ENCODE data around the gene COPS7A. TPM values are rescaled to one million over a fixed set of nuclear protein-coding genes. Genes with fewer than 3 reads are reported as not detected.

Gene COPS7A
- total RNA-seq, 4 donors from 2014 or later = 46.9 to 74.4 (median 70.0) TPM

GRCh38 chr12:6688999-6689882 is 34.6 kb upstream of the COPS7A start, which contains the start of gene ZNF384:
TSS of gene ZNF384 (minus strand) at chr12:6689375. CDS start at chr12:6679520, 9,855 bp downstream.
- no peaks in the 10 kb centered on the region for H3K27me3 ChIP-seq
- TF ChIP-seq POLR2A (IDR thresholded peaks at IDR 0.05) (peak in 1 of 2 donors; percentile 44), CTCF (IDR thresholded peaks at IDR 0.05) (peak in 4 of 5 experiments; percentile 27 to 70 (median 46)), EP300 (IDR thresholded peaks at IDR 0.05) (peak; percentile 91 to 94)
- H3K36me3 ChIP-seq = peaks cover 0 to 12% (median 0%) of the 10 kb centered on the region in 3 donors
- H3K4me1 ChIP-seq = peaks cover 3 to 58% (median 23%) of the 10 kb centered on the region in 4 donors
- DNase-seq (ENCODE audit: low spot score in 2 of 2) = peak; percentile 92 to 94
- peak within 1 kb of the TSS; percentile 77 to 99 (median 98) for H3K4me3 ChIP-seq
- peak within 1 kb of the TSS; percentile 97 to 99 (median 98) for H3K27ac ChIP-seq
- no peaks in the 10 kb centered on the region for H3K9me3 ChIP-seq
- WGBS, 2 donors = 0 to 1% methylated on average over 69 to 72 of the region's 72 CpGs

- DNase-seq (ENCODE audit: low spot score in 2 of 2) = no peak
- no peak for TF ChIP-seq POLR2A (IDR thresholded peaks at IDR 0.05)
- TF ChIP-seq CTCF (IDR thresholded peaks at IDR 0.05) = no peak
- no peak for TF ChIP-seq EP300 (IDR thresholded peaks at IDR 0.05)
- Histone ChIP-seq H3K4me3 (no peak overlapping the region), H3K4me1 (peaks cover 3 to 41% (median 21%) of the 10 kb centered on the region in 4 donors), H3K27me3 (no peaks in the 10 kb centered on the region), H3K36me3 (peaks cover 0 to 4% (median 0%) of the 10 kb centered on the region in 3 donors), H3K9me3 (no peaks in the 10 kb centered on the region), H3K27ac (no peak overlapping the region)
- 60 to 63% methylated on average over 4 of the region's 4 CpGs for WGBS, 2 donors
Measured at GRCh38 chr12:6691473-6691872, 32.4 kb upstream of the COPS7A start.

- peaks cover 3 to 26% (median 12%) of the 10 kb centered on the region in 4 donors for H3K4me1 ChIP-seq
- H3K27me3 ChIP-seq = peaks cover 0 to 9% of the 10 kb centered on the region in 2 donors
- DNase-seq (ENCODE audit: low spot score in 2 of 2) = no peak
- H3K9me3 ChIP-seq = no peaks in the 10 kb centered on the region
- H3K36me3 ChIP-seq = no peaks in the 10 kb centered on the region
- H3K27ac ChIP-seq = no peak overlapping the region
- no peak overlapping the region for H3K4me3 ChIP-seq
- no peak for TF ChIP-seq POLR2A (IDR thresholded peaks at IDR 0.05)
- no peak for TF ChIP-seq EP300 (IDR thresholded peaks at IDR 0.05)
- no peak for TF ChIP-seq CTCF (IDR thresholded peaks at IDR 0.05)
- 55 to 58% methylated on average over 2 of the region's 2 CpGs for WGBS, 2 donors
Measured at GRCh38 chr12:6692888-6693287, 31.0 kb upstream of the COPS7A start.

GRCh38 chr12:6693832-6694355 is 30.0 kb upstream of the COPS7A start:
- Histone ChIP-seq H3K36me3 (no peaks in the 10 kb centered on the region), H3K9me3 (no peaks in the 10 kb centered on the region), H3K4me1 (peaks cover 0 to 20% (median 7%) of the 10 kb centered on the region in 4 donors), H3K4me3 (no peak overlapping the region), H3K27ac (no peak overlapping the region), H3K27me3 (peaks cover 0 to 20% of the 10 kb centered on the region in 2 donors)
- no peak for DNase-seq (ENCODE audit: low spot score in 2 of 2)
- TF ChIP-seq POLR2A (IDR thresholded peaks at IDR 0.05) = no peak
- no peak for TF ChIP-seq CTCF (IDR thresholded peaks at IDR 0.05)
- TF ChIP-seq EP300 (IDR thresholded peaks at IDR 0.05) = no peak
- 68 to 74% methylated on average over 4 of the region's 4 CpGs for WGBS, 2 donors

- no peak overlapping the region for H3K4me3 ChIP-seq
- H3K27ac ChIP-seq = no peak overlapping the region
- peaks cover 0 to 22% (median 9%) of the 10 kb centered on the region in 4 donors for H3K4me1 ChIP-seq
- TF ChIP-seq POLR2A (IDR thresholded peaks at IDR 0.05) (no peak), CTCF (IDR thresholded peaks at IDR 0.05) (no peak), EP300 (IDR thresholded peaks at IDR 0.05) (no peak)
- H3K36me3 ChIP-seq = no peaks in the 10 kb centered on the region
- DNase-seq (ENCODE audit: low spot score in 2 of 2) = no peak
- peaks cover 0 to 28% of the 10 kb centered on the region in 2 donors for H3K27me3 ChIP-seq
- H3K9me3 ChIP-seq = no peaks in the 10 kb centered on the region
- WGBS, 2 donors = 83% methylated on average over 9 of the region's 9 CpGs
Measured at GRCh38 chr12:6694701-6695100, 29.1 kb upstream of the COPS7A start.

All from tibial nerve (tissue), 4 donors.